Large intestine (tissue), 12 donors: ENCODE measurements around the gene RBX1. TPM values are rescaled to one million over a fixed set of nuclear protein-coding genes. Genes with fewer than 3 reads are reported as not detected.
A peak's percentile ranks its signal among the peaks of the same experiment; 100 is the strongest.
"Not testable (repeated sequence)": the region's sequence is repeated elsewhere in the genome, so short reads cannot be mapped to it uniquely, and the experiment has no call there.

Experiments used
- DNase-seq, 2 donors: peaks; one replicate each; pipeline versions ENCODE4 v3.0.0 to v3.0.0-alpha.2; 2013
- H3K27ac ChIP-seq: one replicate; pipeline ENCODE4 v1.5.1; 2013; ENCODE audit warnings: low read length
- H3K27me3 ChIP-seq: 2 replicates; pipeline ENCODE4 v1.6.1; 2013; ENCODE audit warnings: low read length; ENCODE audit not compliant: control insufficient read depth, insufficient read depth
- H3K36me3 ChIP-seq: 2 replicates; pipeline ENCODE4 v1.6.1; 2013; ENCODE audit warnings: low read length; ENCODE audit not compliant: control insufficient read depth, insufficient read depth
- H3K4me1 ChIP-seq: one replicate; pipeline ENCODE4 v1.6.1; 2013; ENCODE audit warnings: low read length; ENCODE audit not compliant: control insufficient read depth, insufficient read depth
- H3K4me3 ChIP-seq: one replicate; pipeline ENCODE4 v1.5.1; 2013; ENCODE audit warnings: low read length
- H3K9me3 ChIP-seq: one replicate; pipeline ENCODE4 v1.6.1; 2013; ENCODE audit warnings: mild to moderate bottlenecking, low read depth, low read length, moderate library complexity; ENCODE audit not compliant: control insufficient read depth
- WGBS: methylation state at CpG from one replicate; pipeline ENCODE4 v1.1.5; 2013; ENCODE audit warnings: low lambda C conversion rate; ENCODE audit not compliant: insufficient coverage; 5-methylcytosine and 5-hydroxymethylcytosine counted together
- long read RNA-seq, 11 donors: transcript quantifications; one replicate each; lab custom pipeline, GENCODE V29; 2026
- polyA plus RNA-seq: library from polyadenylated mRNA; unstranded; fragments of 120-200 nt; gene quantifications from one replicate; pipeline ENCODE4 v1.2.1, GENCODE V29; 2013

Gene RBX1
- 44.9 TPM for polyA plus RNA-seq
- long read RNA-seq, donor 1, transcript RBX1-201 (5 exons, 1,188 nt): major isoform, 33 of 50 reads
- long read RNA-seq, donor 1, partial matches to known transcripts: 14 of 50 reads
- long read RNA-seq, donor 1, other reads (novel, unspliced or antisense): 0 of 50 reads
- long read RNA-seq, donor 2, transcript RBX1-202 (2 exons, 1,871 nt): minor isoform, 10 of 127 reads
- long read RNA-seq, donor 2, transcript RBX1-201 (5 exons, 1,188 nt): major isoform, 97 of 127 reads
- long read RNA-seq, donor 2, partial matches to known transcripts: 19 of 127 reads
- long read RNA-seq, donor 2, other reads (novel, unspliced or antisense): 0 of 127 reads
- long read RNA-seq, donor 3, transcript RBX1-201 (5 exons, 1,188 nt): major isoform, 121 of 169 reads
- long read RNA-seq, donor 3, transcript RBX1-202 (2 exons, 1,871 nt): minor isoform, 12 of 169 reads
- long read RNA-seq, donor 3, partial matches to known transcripts: 31 of 169 reads
- long read RNA-seq, donor 3, other reads (novel, unspliced or antisense): 5 of 169 reads
- long read RNA-seq, donor 4, transcript RBX1-201 (5 exons, 1,188 nt): major isoform, 8 of 9 reads
- long read RNA-seq, donor 4, partial matches to known transcripts: 0 of 9 reads
- long read RNA-seq, donor 4, other reads (novel, unspliced or antisense): 0 of 9 reads
- long read RNA-seq, donor 5, transcript RBX1-201 (5 exons, 1,188 nt): major isoform, 37 of 39 reads
- long read RNA-seq, donor 5, partial matches to known transcripts: 0 of 39 reads
- long read RNA-seq, donor 5, other reads (novel, unspliced or antisense): 0 of 39 reads
- long read RNA-seq, donor 6, transcript RBX1-201 (5 exons, 1,188 nt): major isoform, 50 of 56 reads
- long read RNA-seq, donor 6, transcript RBX1-202 (2 exons, 1,871 nt): minor isoform, 5 of 56 reads
- long read RNA-seq, donor 6, partial matches to known transcripts: 0 of 56 reads
- long read RNA-seq, donor 6, other reads (novel, unspliced or antisense): 0 of 56 reads
- long read RNA-seq, donor 7, transcript RBX1-201 (5 exons, 1,188 nt): major isoform, 61 of 65 reads
- long read RNA-seq, donor 7, partial matches to known transcripts: 0 of 65 reads
- long read RNA-seq, donor 7, other reads (novel, unspliced or antisense): 0 of 65 reads
- long read RNA-seq, donor 8, transcript RBX1-201 (5 exons, 1,188 nt): major isoform, 94 of 108 reads
- long read RNA-seq, donor 8, transcript RBX1-202 (2 exons, 1,871 nt): minor isoform, 6 of 108 reads
- long read RNA-seq, donor 8, partial matches to known transcripts: 8 of 108 reads
- long read RNA-seq, donor 8, other reads (novel, unspliced or antisense): 0 of 108 reads
- long read RNA-seq, donor 9, transcript RBX1-202 (2 exons, 1,871 nt): minor isoform, 7 of 138 reads
- long read RNA-seq, donor 9, transcript RBX1-201 (5 exons, 1,188 nt): major isoform, 131 of 138 reads
- long read RNA-seq, donor 9, partial matches to known transcripts: 0 of 138 reads
- long read RNA-seq, donor 9, other reads (novel, unspliced or antisense): 0 of 138 reads
- long read RNA-seq, donor 10, transcript RBX1-202 (2 exons, 1,871 nt): minor isoform, 6 of 101 reads
- long read RNA-seq, donor 10, transcript RBX1-201 (5 exons, 1,188 nt): major isoform, 83 of 101 reads
- long read RNA-seq, donor 10, partial matches to known transcripts: 5 of 101 reads
- long read RNA-seq, donor 10, other reads (novel, unspliced or antisense): 5 of 101 reads
- long read RNA-seq, donor 11, transcript RBX1-201 (5 exons, 1,188 nt): major isoform, 67 of 73 reads
- long read RNA-seq, donor 11, transcript RBX1-202 (2 exons, 1,871 nt): minor isoform, 5 of 73 reads
- long read RNA-seq, donor 11, partial matches to known transcripts: 0 of 73 reads
- long read RNA-seq, donor 11, other reads (novel, unspliced or antisense): 0 of 73 reads

DNA sequence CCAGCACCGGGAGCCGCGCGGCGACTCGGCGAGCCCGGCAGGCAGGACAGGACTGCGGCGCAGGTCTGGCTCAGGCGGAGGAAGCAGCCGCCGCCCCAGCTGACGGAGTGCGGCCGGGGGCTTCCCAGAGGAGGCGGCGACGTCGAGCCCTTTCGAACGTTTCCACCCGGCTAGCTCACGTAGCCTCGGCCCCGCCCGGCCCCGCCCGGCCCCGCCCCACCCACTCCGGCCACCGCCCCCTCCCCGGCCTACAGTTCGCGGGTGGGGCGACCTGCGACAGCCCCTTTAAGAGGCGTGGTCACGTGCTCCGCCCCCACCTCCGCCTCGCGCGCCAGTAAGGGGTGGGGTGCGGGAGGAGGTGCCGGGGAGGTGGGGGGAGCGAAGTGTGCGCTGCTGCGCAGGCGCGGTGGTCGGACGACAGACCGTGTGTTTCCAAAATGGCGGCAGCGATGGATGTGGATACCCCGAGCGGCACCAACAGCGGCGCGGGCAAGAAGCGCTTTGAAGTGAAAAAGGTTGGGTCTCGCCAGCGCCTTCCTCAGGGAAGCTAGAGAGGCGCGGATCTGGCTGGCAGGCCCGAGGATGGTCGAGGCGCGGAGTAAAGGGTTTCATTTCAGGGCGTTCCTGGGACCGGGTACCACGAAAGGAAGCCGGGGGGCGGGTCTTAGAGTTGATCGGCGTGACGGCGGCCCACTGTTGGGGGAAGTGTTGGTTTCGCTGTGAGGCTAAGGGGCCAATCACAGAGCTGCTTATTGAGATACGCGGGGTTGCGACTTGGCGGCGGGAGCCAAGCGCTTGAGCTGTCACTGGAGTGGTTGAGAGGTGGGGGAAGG is at the start of gene RBX1:
Gene RBX1, plus strand, starts transcription at position 417 of the 833 bp plus-strand sequence. Its CDS starts 21 bp downstream, at position 438.
- peaks cover 18% of the 10 kb centered on the region for H3K36me3 ChIP-seq
- peaks cover 12% of the 10 kb centered on the region for H3K4me1 ChIP-seq
- WGBS: no CpG with 5 or more reads among the region's 86 CpGs
- H3K27me3 ChIP-seq: no peaks in the 10 kb centered on the region
- peak within 1 kb of the TSS; percentile 64 for H3K4me3 ChIP-seq
- peak; percentile 98 to 99 for DNase-seq
- H3K27ac ChIP-seq: peak within 1 kb of the TSS; percentile 83
- H3K9me3 ChIP-seq: no peaks in the 10 kb centered on the region

DNA sequence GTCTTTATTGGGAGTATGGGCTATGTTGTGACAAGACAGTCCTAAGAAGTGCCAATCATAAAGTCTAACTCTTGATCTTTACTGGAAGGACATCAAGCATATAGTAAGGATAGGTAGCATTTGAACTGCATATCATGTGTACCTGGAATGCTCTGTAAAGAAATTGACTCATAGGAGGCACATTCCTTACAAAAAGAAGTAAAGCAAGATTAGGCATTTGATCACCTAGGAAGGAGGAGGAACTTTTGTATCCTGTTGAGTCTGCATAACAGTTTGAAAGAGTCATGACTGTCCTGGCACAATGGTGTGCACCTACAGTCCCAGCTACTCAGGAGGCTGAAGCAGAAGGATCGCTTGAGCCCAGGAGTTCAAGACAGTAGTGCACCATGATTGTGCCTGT is 47.1 kb upstream of the RBX1 start:
- Histone ChIP-seq H3K36me3 (peaks cover 7% of the 10 kb centered on the region), H3K27ac (no peak overlapping the region), H3K4me3 (no peak overlapping the region), H3K27me3 (no peaks in the 10 kb centered on the region), H3K9me3 (no peaks in the 10 kb centered on the region), H3K4me1 (no peaks in the 10 kb centered on the region)
- WGBS: no CpG with 5 or more reads among the region's 1 CpG
- DNase-seq: no peak

DNA sequence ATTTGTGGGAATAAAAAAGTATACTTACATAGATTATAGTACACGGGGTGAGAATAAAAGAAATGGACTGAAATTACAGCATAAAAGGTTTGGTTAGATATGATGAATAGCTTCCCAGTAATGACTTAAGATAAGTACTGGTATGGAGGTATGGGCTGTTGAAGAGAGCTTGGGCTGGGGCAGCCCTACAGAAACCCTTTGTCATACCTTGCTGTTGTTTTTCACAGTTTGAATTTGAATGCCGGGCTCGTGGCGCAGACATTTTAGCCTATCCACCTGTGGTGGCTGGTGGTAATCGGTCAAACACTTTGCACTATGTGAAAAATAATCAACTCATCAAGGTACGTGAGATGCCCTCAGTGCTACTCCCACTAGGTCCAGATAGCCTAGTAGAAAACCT is 42.3 kb upstream of the RBX1 start:
- 100% methylated on average over 1 of the region's 6 CpGs for WGBS
- H3K27me3 ChIP-seq: no peaks in the 10 kb centered on the region
- H3K27ac ChIP-seq: no peak overlapping the region
- no peaks in the 10 kb centered on the region for H3K4me1 ChIP-seq
- no peaks in the 10 kb centered on the region for H3K9me3 ChIP-seq
- no peak overlapping the region for H3K4me3 ChIP-seq
- H3K36me3 ChIP-seq: peaks cover 10% of the 10 kb centered on the region
- no peak for DNase-seq

DNA sequence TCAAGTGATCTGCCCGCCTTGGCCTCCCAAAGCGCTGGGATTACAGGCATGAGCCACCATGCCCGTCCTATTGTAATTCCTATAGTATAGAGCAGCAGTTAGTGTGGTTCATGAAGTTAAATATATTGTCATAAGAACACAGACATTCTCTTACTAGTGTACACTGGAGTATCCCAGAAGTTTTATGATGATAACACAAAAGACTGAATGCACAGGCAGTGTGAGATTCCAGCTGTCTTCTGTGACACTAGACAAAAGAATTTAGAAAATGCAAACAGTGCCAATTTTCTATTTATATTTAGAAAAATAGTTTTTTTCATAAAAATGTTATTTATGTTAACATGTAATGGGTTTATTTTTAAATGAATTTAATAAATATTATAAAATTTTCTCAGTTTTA is 39.4 kb upstream of the RBX1 start:
- no peaks in the 10 kb centered on the region for H3K27me3 ChIP-seq
- no CpG with 5 or more reads among the region's 3 CpGs for WGBS
- peaks cover 8% of the 10 kb centered on the region for H3K36me3 ChIP-seq
- peaks cover 8% of the 10 kb centered on the region for H3K4me1 ChIP-seq
- H3K27ac ChIP-seq: no peak overlapping the region
- no peaks in the 10 kb centered on the region for H3K9me3 ChIP-seq
- no peak for DNase-seq
- no peak overlapping the region for H3K4me3 ChIP-seq

DNA sequence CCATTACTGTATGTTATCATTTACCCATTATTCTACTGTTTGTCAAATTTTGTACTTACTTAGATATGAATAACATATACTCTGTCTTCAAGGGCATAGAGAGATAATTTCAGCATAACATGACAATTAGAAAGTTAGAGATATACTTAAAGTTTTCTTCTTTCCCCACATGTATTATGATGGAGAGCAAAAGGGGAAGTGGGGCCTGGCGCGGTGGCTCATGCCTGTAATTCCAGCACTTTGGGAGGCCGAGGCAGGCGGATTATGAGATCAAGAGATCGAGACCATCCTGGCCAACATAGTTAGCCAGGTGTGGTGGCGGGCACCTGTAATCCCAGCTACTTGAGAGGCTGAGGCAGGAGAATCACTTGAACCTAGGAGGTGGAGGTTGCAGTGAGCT is 38.2 kb upstream of the RBX1 start:
- not testable (repeated sequence) for H3K9me3 ChIP-seq, H3K4me1 ChIP-seq, H3K27ac ChIP-seq, H3K4me3 ChIP-seq, DNase-seq, H3K27me3 ChIP-seq, H3K36me3 ChIP-seq
- WGBS: no CpG with 5 or more reads among the region's 6 CpGs

DNA sequence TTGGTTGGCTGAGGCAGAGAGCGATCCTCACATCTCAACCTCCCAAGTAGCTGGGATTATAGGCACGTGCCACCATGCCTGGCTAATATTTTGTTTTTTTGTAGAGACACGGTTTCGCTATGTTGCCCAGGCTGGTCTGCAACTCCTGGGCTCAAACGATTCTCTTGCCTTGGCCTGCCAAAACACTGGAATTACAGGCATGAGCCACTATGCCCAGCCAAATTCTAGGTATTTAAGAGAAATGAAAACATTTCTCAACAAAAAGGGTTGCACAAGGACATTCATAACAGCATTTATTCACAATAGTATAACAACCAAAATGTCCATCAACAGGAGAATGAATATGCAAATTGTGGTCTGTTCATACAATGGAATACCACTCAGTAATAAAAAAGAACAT is 31.7 kb upstream of the RBX1 start:
- Histone ChIP-seq H3K9me3 (no peaks in the 10 kb centered on the region), H3K4me3 (no peak overlapping the region), H3K36me3 (peaks cover 17% of the 10 kb centered on the region), H3K4me1 (peaks cover 8% of the 10 kb centered on the region), H3K27ac (no peak overlapping the region), H3K27me3 (no peaks in the 10 kb centered on the region)
- WGBS: no CpG with 5 or more reads among the region's 5 CpGs
- DNase-seq: no peak

DNA sequence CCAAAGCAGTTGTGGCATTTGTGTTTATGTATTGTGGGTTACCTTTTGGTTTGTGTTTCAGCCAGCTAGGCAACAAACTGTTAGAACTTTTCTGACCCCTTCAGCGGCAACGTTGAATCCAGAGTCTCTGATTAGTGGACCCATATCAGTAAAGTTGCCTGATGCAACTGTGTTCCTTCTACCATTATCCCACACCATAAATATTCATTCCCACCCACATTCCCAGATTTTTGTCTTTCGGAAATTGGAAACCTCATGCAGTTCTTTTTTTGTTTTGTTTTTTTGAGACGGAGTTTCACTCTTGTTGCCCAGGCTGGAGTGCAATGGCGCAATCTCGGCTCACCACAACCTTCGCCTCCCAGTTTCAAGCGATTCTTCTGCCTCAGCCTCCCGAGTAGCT is 30.7 kb upstream of the RBX1 start:
- no peaks in the 10 kb centered on the region for H3K9me3 ChIP-seq
- no peak overlapping the region for H3K4me3 ChIP-seq
- no peaks in the 10 kb centered on the region for H3K27me3 ChIP-seq
- H3K36me3 ChIP-seq: peaks cover 17% of the 10 kb centered on the region
- H3K4me1 ChIP-seq: peaks cover 4% of the 10 kb centered on the region
- no peak for DNase-seq
- H3K27ac ChIP-seq: no peak overlapping the region
- WGBS: 100% methylated on average over 1 of the region's 9 CpGs

DNA sequence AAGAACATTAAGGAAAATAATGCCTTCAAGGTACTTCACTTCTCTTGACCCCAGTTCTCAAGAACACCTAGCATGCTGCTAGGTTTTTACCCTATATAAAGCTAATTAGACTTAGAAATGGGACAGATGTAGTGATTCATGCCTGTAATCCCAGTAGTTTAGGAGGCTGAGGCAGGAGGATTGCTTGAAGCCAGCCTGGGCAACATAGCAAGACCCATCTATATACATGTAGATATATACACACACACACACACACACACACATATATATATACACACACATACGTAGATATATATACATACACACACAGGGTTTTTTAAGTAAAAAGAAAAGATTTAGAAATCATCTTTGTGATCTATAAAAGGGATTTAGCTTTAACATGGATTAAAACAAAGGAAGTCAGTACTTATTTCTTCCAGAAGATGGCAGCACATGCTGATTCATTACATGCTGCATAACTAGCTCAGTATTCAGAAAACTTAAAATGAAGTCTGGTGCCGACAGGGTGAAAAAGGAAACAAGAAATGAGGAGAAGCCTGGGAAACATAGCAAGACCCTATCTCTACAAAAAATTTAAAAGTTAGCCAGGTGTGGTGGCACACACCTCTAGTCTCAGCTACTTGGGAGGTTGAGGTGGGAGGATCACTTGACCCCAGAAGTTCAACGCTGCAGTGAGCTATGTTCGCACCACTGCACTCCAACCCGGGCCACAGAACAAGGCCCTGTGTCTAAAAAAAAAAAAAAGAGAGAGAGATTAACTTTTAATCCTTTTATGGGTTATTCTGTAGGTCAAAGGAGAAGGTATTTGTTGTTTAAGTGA is 28.5 kb upstream of the RBX1 start:
- no peaks in the 10 kb centered on the region for H3K4me1 ChIP-seq
- DNase-seq: peak; percentile 41 to 52
- H3K9me3 ChIP-seq: no peaks in the 10 kb centered on the region
- no peaks in the 10 kb centered on the region for H3K27me3 ChIP-seq
- WGBS: no CpG with 5 or more reads among the region's 5 CpGs
- H3K36me3 ChIP-seq: peaks cover 23% of the 10 kb centered on the region
- H3K27ac ChIP-seq: no peak overlapping the region
- no peak overlapping the region for H3K4me3 ChIP-seq
